ENCODE data around the gene ANKRD30A. TPM values are rescaled to one million over a fixed set of nuclear protein-coding genes. Genes with fewer than 3 reads are reported as not detected.
"Not testable (repeated sequence)": the region's sequence is repeated elsewhere in the genome, so short reads cannot be mapped to it uniquely, and the experiment has no call there.

ANKRD30A gene
- not detected for total RNA-seq (2021; fragmentation: NEBNext Ultra II Directional; extraction: Animal tissue kit (Norgen Biotek cat#: 25700))
- long read RNA-seq = 0 reads

- Mint-ChIP-seq H3K9me3 (peaks cover 14% of the 10 kb centered on the region), H3K27ac (no peak within 1 kb of the TSS), H3K36me3 (ENCODE audit: low read depth) (no peaks in the 10 kb centered on the region), H3K4me1 (ENCODE audit: low read depth) (no peaks in the 10 kb centered on the region), H3K4me3 (no peak within 1 kb of the TSS), H3K27me3 (ENCODE audit: insufficient read depth) (no peaks in the 10 kb centered on the region)
- no peak for TF ChIP-seq CTCF (IDR thresholded peaks at IDR 0.05)
- no peak for DNase-seq
Measured at GRCh38 chr10:37125191-37125732, at the start of gene ANKRD30A. ANKRD30A (plus strand) TSS chr10:37125598; CDS start chr10:37125788, 190 bp downstream.

- H3K4me1 Mint-ChIP-seq (ENCODE audit: low read depth); H3K4me3 Mint-ChIP-seq; H3K27ac Mint-ChIP-seq; H3K36me3 Mint-ChIP-seq (ENCODE audit: low read depth); DNase-seq; H3K27me3 Mint-ChIP-seq (ENCODE audit: insufficient read depth): not testable (repeated sequence)
- peaks cover 13% of the 10 kb centered on the region for H3K9me3 Mint-ChIP-seq
Measured at GRCh38 chr10:37076083-37076482, 49.3 kb upstream of the ANKRD30A start.

GRCh38 chr10:37095792-37096573, 29.4 kb upstream of the ANKRD30A start:
- H3K27ac Mint-ChIP-seq = no peak overlapping the region
- H3K27me3 Mint-ChIP-seq (ENCODE audit: insufficient read depth) = no peaks in the 10 kb centered on the region
- H3K4me1 Mint-ChIP-seq (ENCODE audit: low read depth) = no peaks in the 10 kb centered on the region
- H3K4me3 Mint-ChIP-seq = no peak overlapping the region
- peaks cover 34% of the 10 kb centered on the region for H3K9me3 Mint-ChIP-seq
- H3K36me3 Mint-ChIP-seq (ENCODE audit: low read depth) = no peaks in the 10 kb centered on the region
- no peak for TF ChIP-seq CTCF (IDR thresholded peaks at IDR 0.05)
- DNase-seq = no peak

- H3K4me1 Mint-ChIP-seq (ENCODE audit: low read depth) = no peaks in the 10 kb centered on the region
- no peaks in the 10 kb centered on the region for H3K27me3 Mint-ChIP-seq (ENCODE audit: insufficient read depth)
- no peaks in the 10 kb centered on the region for H3K36me3 Mint-ChIP-seq (ENCODE audit: low read depth)
- no peak for TF ChIP-seq CTCF (IDR thresholded peaks at IDR 0.05)
- peaks cover 41% of the 10 kb centered on the region for H3K9me3 Mint-ChIP-seq
- no peak overlapping the region for H3K4me3 Mint-ChIP-seq
- no peak for DNase-seq
- H3K27ac Mint-ChIP-seq = no peak overlapping the region
Measured at GRCh38 chr10:37101261-37101660, 24.1 kb upstream of the ANKRD30A start.

GRCh38 chr10:37109000-37109399, 16.4 kb upstream of the ANKRD30A start:
- H3K4me3 Mint-ChIP-seq = no peak overlapping the region
- no peak overlapping the region for H3K27ac Mint-ChIP-seq
- H3K9me3 Mint-ChIP-seq = peaks cover 28% of the 10 kb centered on the region
- no peaks in the 10 kb centered on the region; the same call in 1 of the 2 replicates for H3K27me3 Mint-ChIP-seq (ENCODE audit: insufficient read depth)
- TF ChIP-seq CTCF (IDR thresholded peaks at IDR 0.05) = no peak
- H3K4me1 Mint-ChIP-seq (ENCODE audit: low read depth) = no peaks in the 10 kb centered on the region
- no peaks in the 10 kb centered on the region for H3K36me3 Mint-ChIP-seq (ENCODE audit: low read depth)
- DNase-seq = no peak

GRCh38 chr10:37124532-37124931, 866 bp upstream of the ANKRD30A start:
- no peaks in the 10 kb centered on the region for H3K4me1 Mint-ChIP-seq (ENCODE audit: low read depth)
- peaks cover 14% of the 10 kb centered on the region for H3K9me3 Mint-ChIP-seq
- H3K27ac Mint-ChIP-seq = no peak overlapping the region
- DNase-seq = no peak
- H3K27me3 Mint-ChIP-seq (ENCODE audit: insufficient read depth) = no peaks in the 10 kb centered on the region
- no peaks in the 10 kb centered on the region for H3K36me3 Mint-ChIP-seq (ENCODE audit: low read depth)
- no peak for TF ChIP-seq CTCF (IDR thresholded peaks at IDR 0.05)
- H3K4me3 Mint-ChIP-seq = no peak overlapping the region

Measured in HFFc6 (cell line).